Thymus (tissue), 11 donors: ENCODE results near the gene SLC25A21. TPM values are rescaled to one million over a fixed set of nuclear protein-coding genes. Genes with fewer than 3 reads are reported as not detected.

Experiments
- DNase-seq, 9 donors: peaks; one replicate each; pipeline ENCODE4 v3.0.0-alpha.2; 2013; ENCODE audit warnings: low spot score in 9 of 9, low read depth in 6 of 9, missing footprints in 1 of 9
- H3K27ac ChIP-seq, 2 donors: one replicate each; pipeline ENCODE4 v1.5.1; 2013; ENCODE audit warnings: control low read depth in 1 of 2, low read depth in 1 of 2, low read length in 1 of 2, mild to moderate bottlenecking in 1 of 2, moderate library complexity in 1 of 2
- H3K27me3 ChIP-seq, 2 donors: one replicate each; pipeline ENCODE4 v1.5.1; 2013; ENCODE audit warnings: low read length in 1 of 2; ENCODE audit not compliant: control insufficient read depth in 2 of 2, insufficient read depth in 1 of 2
- H3K36me3 ChIP-seq, 2 donors: one replicate each; pipeline ENCODE4 v1.5.1; 2013; ENCODE audit warnings: low read length in 1 of 2, mild to moderate bottlenecking in 1 of 2, moderate library complexity in 1 of 2; ENCODE audit not compliant: control insufficient read depth in 2 of 2, insufficient read depth in 2 of 2
- H3K4me1 ChIP-seq, 2 donors: one replicate each; pipeline ENCODE4 v1.5.1; 2013; ENCODE audit warnings: low read length in 2 of 2; ENCODE audit not compliant: control insufficient read depth in 2 of 2, insufficient read depth in 2 of 2
- H3K4me3 ChIP-seq, 2 donors: one replicate each; pipeline ENCODE4 v1.5.1; 2013; ENCODE audit warnings: low read length in 2 of 2, control low read depth in 1 of 2, mild to moderate bottlenecking in 1 of 2
- H3K9me3 ChIP-seq, 2 donors: one replicate each; pipeline ENCODE4 v1.5.1; 2013; ENCODE audit warnings: low read length in 1 of 2, mild to moderate bottlenecking in 1 of 2; ENCODE audit not compliant: control insufficient read depth in 2 of 2, insufficient read depth in 1 of 2
- WGBS: extraction: QIAGEN DNeasy Blood & Tissue Kit; methylation state at CpG from one replicate; pipeline ENCODE4 v1.1.7; 2013; 5-methylcytosine and 5-hydroxymethylcytosine counted together
- polyA plus RNA-seq: library from polyadenylated mRNA; stranded (reverse); fragments of 200-250 nt; gene quantifications from one replicate; pipeline ENCODE4 v1.2.3, GENCODE V29; 2013
- total RNA-seq: library from RNA; stranded (reverse); fragments of 120-200 nt; gene quantifications from one replicate; pipeline ENCODE4 v1.2.4, GENCODE V29; 2013
- donor health status: healthy.

Gene SLC25A21
- total and polyA plus RNA-seq, 2 donors, result 0.46 to 0.90 TPM

GRCh38 chr14:36664322-36665193 lies 507.8 kb downstream of the SLC25A21 start:
- WGBS, result 4% methylated on average over 9 of the region's 9 CpGs
- Histone ChIP-seq H3K4me1 (peaks cover 0 to 6% of the 10 kb centered on the region in 2 donors), H3K4me3 (peak overlapping the region; percentile 25 to 32), H3K27me3 (peaks cover 75 to 89% of the 10 kb centered on the region in 2 donors), H3K27ac (peak overlapping the region; percentile 52 to 64), H3K36me3 (no peaks in the 10 kb centered on the region), H3K9me3 (peaks cover 0 to 1% of the 10 kb centered on the region in 2 donors)
- no peak for DNase-seq

GRCh38 chr14:36663404-36664321 lies 508.7 kb downstream of the SLC25A21 start:
- WGBS, result 5% methylated on average over 39 of the region's 39 CpGs
- H3K4me3 ChIP-seq, result peak overlapping the region; percentile 25 to 32
- H3K27me3 ChIP-seq, result peaks cover 84 to 97% of the 10 kb centered on the region in 2 donors
- H3K27ac ChIP-seq, result peak overlapping the region; percentile 37 to 70
- H3K4me1 ChIP-seq, result peaks cover 0 to 6% of the 10 kb centered on the region in 2 donors
- no peak for DNase-seq
- H3K9me3 ChIP-seq, result peaks cover 0 to 1% of the 10 kb centered on the region in 2 donors
- H3K36me3 ChIP-seq, result no peaks in the 10 kb centered on the region

- H3K4me3 ChIP-seq, result peak overlapping the region; percentile 25 to 32
- peaks cover 90 to 98% of the 10 kb centered on the region in 2 donors for H3K27me3 ChIP-seq
- peaks cover 0 to 6% of the 10 kb centered on the region in 2 donors for H3K4me1 ChIP-seq
- H3K36me3 ChIP-seq, result no peaks in the 10 kb centered on the region
- WGBS, result 7% methylated on average over 71 of the region's 71 CpGs
- peak overlapping the region; percentile 24 to 70 for H3K27ac ChIP-seq
- H3K9me3 ChIP-seq, result peaks cover 0 to 1% of the 10 kb centered on the region in 2 donors
- DNase-seq, result no peak
Observed at GRCh38 chr14:36662543-36663403, 509.6 kb downstream of the SLC25A21 start.

- H3K27me3 ChIP-seq, result peaks cover 94 to 99% of the 10 kb centered on the region in 2 donors
- peaks cover 0 to 1% of the 10 kb centered on the region in 2 donors for H3K9me3 ChIP-seq
- peaks cover 0 to 6% of the 10 kb centered on the region in 2 donors for H3K4me1 ChIP-seq
- H3K36me3 ChIP-seq, result no peaks in the 10 kb centered on the region
- peak overlapping the region; percentile 25 to 32 for H3K4me3 ChIP-seq
- WGBS, result 3% methylated on average over 11 of the region's 11 CpGs
- no peak for DNase-seq
- peak overlapping the region; percentile 32 to 70 for H3K27ac ChIP-seq
Observed at GRCh38 chr14:36662258-36662542, 510.2 kb downstream of the SLC25A21 start.

- Histone ChIP-seq H3K4me1 (peaks cover 0 to 6% of the 10 kb centered on the region in 2 donors), H3K27me3 (peaks cover 94 to 99% of the 10 kb centered on the region in 2 donors), H3K9me3 (peaks cover 0 to 1% of the 10 kb centered on the region in 2 donors), H3K4me3 (peak within 1 kb of the TSS; percentile 25 to 40), H3K36me3 (no peaks in the 10 kb centered on the region), H3K27ac (peak within 1 kb of the TSS; percentile 69 to 70)
- WGBS, result 3% methylated on average over 44 of the region's 44 CpGs
- peak in 8 of 9 donors; percentile 13 to 70 (median 38) for DNase-seq
Observed at GRCh38 chr14:36661506-36662257, 510.7 kb downstream of the SLC25A21 start, which contains the start of gene PAX9. Gene PAX9 (plus strand): TSS chr14:36661860. CDS start chr14:36662090, 230 bp downstream.

GRCh38 chr14:36660736-36661505 lies 511.5 kb downstream of the SLC25A21 start:
- 7% methylated on average over 35 of the region's 35 CpGs for WGBS
- no peaks in the 10 kb centered on the region for H3K36me3 ChIP-seq
- peaks cover 94 to 99% of the 10 kb centered on the region in 2 donors for H3K27me3 ChIP-seq
- H3K9me3 ChIP-seq, result peaks cover 0 to 1% of the 10 kb centered on the region in 2 donors
- DNase-seq, result no peak
- H3K4me3 ChIP-seq, result peak overlapping the region in 1 of 2 donors; percentile 40
- peak overlapping the region; percentile 53 to 69 for H3K27ac ChIP-seq
- peaks cover 0 to 6% of the 10 kb centered on the region in 2 donors for H3K4me1 ChIP-seq

- no peak for DNase-seq
- Histone ChIP-seq H3K4me3 (peak overlapping the region in 1 of 2 donors; percentile 40), H3K36me3 (no peaks in the 10 kb centered on the region), H3K27me3 (peaks cover 96 to 100% of the 10 kb centered on the region in 2 donors), H3K4me1 (peaks cover 0 to 11% of the 10 kb centered on the region in 2 donors), H3K9me3 (peaks cover 0 to 1% of the 10 kb centered on the region in 2 donors), H3K27ac (peak overlapping the region in 1 of 2 donors; percentile 69)
- 11% methylated on average over 19 of the region's 19 CpGs for WGBS
Observed at GRCh38 chr14:36659822-36660735, 512.3 kb downstream of the SLC25A21 start.
